ENCODE measurements around the gene FPR1.

The FPR1 gene

GRCh38 chr19:51797480-51797879, 45.8 kb upstream of the FPR1 start:
- H3K4me3 ChIP-seq (ENCODE audit: low read depth, low read length): no peak overlapping the region
- DNase-seq (ENCODE audit: low read depth, low spot score): no peak
- no peak for TF ChIP-seq CTCF (IDR thresholded peaks at IDR 0.05; ENCODE audit: low read depth, low read length)
- in situ Hi-C loops (cut with HindIII; ENCODE audit: low sequenced_read_pairs): no loop called here

GRCh38 chr19:51796195-51796679, 44.6 kb upstream of the FPR1 start:
- no peak for DNase-seq (ENCODE audit: low read depth, low spot score)
- no peak for TF ChIP-seq CTCF (IDR thresholded peaks at IDR 0.05; ENCODE audit: low read depth, low read length)
- in situ Hi-C loops (cut with HindIII; ENCODE audit: low sequenced_read_pairs): no loop called here
- H3K4me3 ChIP-seq (ENCODE audit: low read depth, low read length): no peak overlapping the region

GRCh38 chr19:51794885-51795490, 43.3 kb upstream of the FPR1 start, which contains the start of gene FPR3:
Gene FPR3 (plus strand): TSS chr19:51795157. CDS start chr19:51823749, 28,592 bp downstream.
- no peak for TF ChIP-seq CTCF (IDR thresholded peaks at IDR 0.05; ENCODE audit: low read depth, low read length)
- in situ Hi-C loops (cut with HindIII; ENCODE audit: low sequenced_read_pairs): no loop called here
- no peak for DNase-seq (ENCODE audit: low read depth, low spot score)
- H3K4me3 ChIP-seq (ENCODE audit: low read depth, low read length): no peak within 1 kb of the TSS

GRCh38 chr19:51793994-51794393, 42.3 kb upstream of the FPR1 start:
- no peak for DNase-seq (ENCODE audit: low read depth, low spot score)
- TF ChIP-seq CTCF (IDR thresholded peaks at IDR 0.05; ENCODE audit: low read depth, low read length): no peak
- in situ Hi-C loops (cut with HindIII; ENCODE audit: low sequenced_read_pairs): no loop called here
- H3K4me3 ChIP-seq (ENCODE audit: low read depth, low read length): no peak overlapping the region

- H3K4me3 ChIP-seq (ENCODE audit: low read depth, low read length): no peak overlapping the region
- no peak for TF ChIP-seq CTCF (IDR thresholded peaks at IDR 0.05; ENCODE audit: low read depth, low read length)
- in situ Hi-C loops (cut with HindIII; ENCODE audit: low sequenced_read_pairs): no loop called here
- no peak for DNase-seq (ENCODE audit: low read depth, low spot score)
These were observed 41.3 kb upstream of the FPR1 start for GRCh38 chr19:51792932-51793331.

GRCh38 chr19:51789061-51789795, 37.5 kb upstream of the FPR1 start:
- no peak for TF ChIP-seq CTCF (IDR thresholded peaks at IDR 0.05; ENCODE audit: low read depth, low read length)
- in situ Hi-C loops (cut with HindIII; ENCODE audit: low sequenced_read_pairs): no loop called here
- DNase-seq (ENCODE audit: low read depth, low spot score): no peak
- no peak overlapping the region for H3K4me3 ChIP-seq (ENCODE audit: low read depth, low read length)

All from astrocyte of the spinal cord (primary cell).